Activated naive CD4-positive, alpha-beta T cell treated with anti-CD3 and anti-CD28 coated beads, Interleukin-2, amount 50 U/mL, for 24 hours (primary cell): ENCODE measurements around the gene SLC6A12.
A peak's percentile ranks its signal among the peaks of the same experiment; 100 is the strongest.

Source experiments
- H3K27ac Mint-ChIP-seq: one replicate; pipeline ENCODE4 v1.8.0; 2021; ENCODE audit warnings: mild to moderate bottlenecking, mixed read lengths
- H3K27me3 Mint-ChIP-seq: one replicate; pipeline ENCODE4 v1.8.0; 2021; ENCODE audit warnings: mixed read lengths
- H3K36me3 Mint-ChIP-seq: one replicate; pipeline ENCODE4 v1.8.0; 2021; ENCODE audit warnings: mixed read lengths
- H3K4me1 Mint-ChIP-seq: one replicate; pipeline ENCODE4 v1.8.0; 2021; ENCODE audit warnings: mixed read lengths
- H3K4me3 Mint-ChIP-seq: one replicate; pipeline ENCODE4 v1.8.0; 2021; ENCODE audit warnings: mild to moderate bottlenecking, mixed read lengths
- H3K9me3 Mint-ChIP-seq: one replicate; pipeline ENCODE4 v1.8.0; 2021; ENCODE audit warnings: mixed read lengths

SLC6A12 gene

GRCh38 chr12:211639-212414 lies 2.1 kb downstream of the SLC6A12 start:
- Mint-ChIP-seq H3K4me3 (no peak overlapping the region), H3K9me3 (no peaks in the 10 kb centered on the region), H3K36me3 (no peaks in the 10 kb centered on the region), H3K27me3 (peaks cover 23% of the 10 kb centered on the region), H3K27ac (no peak overlapping the region), H3K4me1 (no peaks in the 10 kb centered on the region)

GRCh38 chr12:211142-211465 lies 2.9 kb downstream of the SLC6A12 start:
- H3K9me3 Mint-ChIP-seq: no peaks in the 10 kb centered on the region
- no peaks in the 10 kb centered on the region for H3K36me3 Mint-ChIP-seq
- no peak overlapping the region for H3K4me3 Mint-ChIP-seq
- no peak overlapping the region for H3K27ac Mint-ChIP-seq
- peaks cover 26% of the 10 kb centered on the region for H3K27me3 Mint-ChIP-seq
- H3K4me1 Mint-ChIP-seq: no peaks in the 10 kb centered on the region

- Mint-ChIP-seq H3K4me1 (no peaks in the 10 kb centered on the region), H3K27ac (no peak overlapping the region), H3K4me3 (no peak overlapping the region), H3K27me3 (peaks cover 31% of the 10 kb centered on the region), H3K9me3 (no peaks in the 10 kb centered on the region), H3K36me3 (no peaks in the 10 kb centered on the region)
Measured at GRCh38 chr12:210277-211141, 3.4 kb downstream of the SLC6A12 start.

GRCh38 chr12:209851-210250 lies 4.1 kb downstream of the SLC6A12 start:
- Mint-ChIP-seq H3K27ac (no peak overlapping the region), H3K36me3 (no peaks in the 10 kb centered on the region), H3K9me3 (no peaks in the 10 kb centered on the region), H3K4me3 (no peak overlapping the region), H3K27me3 (peaks cover 34% of the 10 kb centered on the region), H3K4me1 (no peaks in the 10 kb centered on the region)

- Mint-ChIP-seq H3K4me1 (no peaks in the 10 kb centered on the region), H3K27ac (peak overlapping the region; percentile 8), H3K9me3 (no peaks in the 10 kb centered on the region), H3K36me3 (no peaks in the 10 kb centered on the region), H3K4me3 (no peak overlapping the region), H3K27me3 (peaks cover 36% of the 10 kb centered on the region)
Measured at GRCh38 chr12:209246-209645, 4.7 kb downstream of the SLC6A12 start.

GRCh38 chr12:208813-209212 lies 5.1 kb downstream of the SLC6A12 start:
- no peak overlapping the region for H3K4me3 Mint-ChIP-seq
- H3K4me1 Mint-ChIP-seq: no peaks in the 10 kb centered on the region
- H3K36me3 Mint-ChIP-seq: no peaks in the 10 kb centered on the region
- H3K27ac Mint-ChIP-seq: no peak overlapping the region
- no peaks in the 10 kb centered on the region for H3K9me3 Mint-ChIP-seq
- peaks cover 36% of the 10 kb centered on the region for H3K27me3 Mint-ChIP-seq

GRCh38 chr12:207804-208203 lies 6.2 kb downstream of the SLC6A12 start:
- Mint-ChIP-seq H3K27me3 (peaks cover 30% of the 10 kb centered on the region), H3K9me3 (no peaks in the 10 kb centered on the region), H3K36me3 (no peaks in the 10 kb centered on the region), H3K4me1 (no peaks in the 10 kb centered on the region), H3K4me3 (no peak overlapping the region), H3K27ac (no peak overlapping the region)

GRCh38 chr12:206746-207440 lies 7.1 kb downstream of the SLC6A12 start:
- no peaks in the 10 kb centered on the region for H3K9me3 Mint-ChIP-seq
- H3K4me3 Mint-ChIP-seq: no peak overlapping the region
- no peak overlapping the region for H3K27ac Mint-ChIP-seq
- no peaks in the 10 kb centered on the region for H3K4me1 Mint-ChIP-seq
- H3K36me3 Mint-ChIP-seq: peaks cover 2% of the 10 kb centered on the region
- H3K27me3 Mint-ChIP-seq: peaks cover 37% of the 10 kb centered on the region

- H3K4me3 Mint-ChIP-seq: no peak overlapping the region
- no peak overlapping the region for H3K27ac Mint-ChIP-seq
- peaks cover 35% of the 10 kb centered on the region for H3K27me3 Mint-ChIP-seq
- peaks cover 2% of the 10 kb centered on the region for H3K36me3 Mint-ChIP-seq
- H3K9me3 Mint-ChIP-seq: no peaks in the 10 kb centered on the region
- H3K4me1 Mint-ChIP-seq: no peaks in the 10 kb centered on the region
Measured at GRCh38 chr12:205026-205425, 8.9 kb downstream of the SLC6A12 start.

- H3K4me1 Mint-ChIP-seq: no peaks in the 10 kb centered on the region
- no peak overlapping the region for H3K27ac Mint-ChIP-seq
- H3K36me3 Mint-ChIP-seq: peaks cover 2% of the 10 kb centered on the region
- H3K4me3 Mint-ChIP-seq: no peak overlapping the region
- no peaks in the 10 kb centered on the region for H3K9me3 Mint-ChIP-seq
- peaks cover 34% of the 10 kb centered on the region for H3K27me3 Mint-ChIP-seq
Measured at GRCh38 chr12:204261-204678, 9.7 kb downstream of the SLC6A12 start.

GRCh38 chr12:203462-204260 lies 10.3 kb downstream of the SLC6A12 start:
- Mint-ChIP-seq H3K36me3 (peaks cover 2% of the 10 kb centered on the region), H3K27ac (no peak overlapping the region), H3K4me3 (no peak overlapping the region), H3K27me3 (peaks cover 30% of the 10 kb centered on the region), H3K9me3 (no peaks in the 10 kb centered on the region), H3K4me1 (no peaks in the 10 kb centered on the region)

- H3K4me3 Mint-ChIP-seq: no peak overlapping the region
- no peaks in the 10 kb centered on the region for H3K4me1 Mint-ChIP-seq
Measured at GRCh38 chr12:203074-203461, 10.9 kb downstream of the SLC6A12 start.

GRCh38 chr12:202081-202731 lies 11.8 kb downstream of the SLC6A12 start:
- H3K9me3 Mint-ChIP-seq: no peaks in the 10 kb centered on the region
- peaks cover 30% of the 10 kb centered on the region for H3K27me3 Mint-ChIP-seq
- no peak overlapping the region for H3K4me3 Mint-ChIP-seq
- H3K27ac Mint-ChIP-seq: no peak overlapping the region
- peaks cover 2% of the 10 kb centered on the region for H3K36me3 Mint-ChIP-seq
- no peaks in the 10 kb centered on the region for H3K4me1 Mint-ChIP-seq

More at GRCh38 chr12:203074-203461, 10.9 kb downstream of the SLC6A12 start:
- Mint-ChIP-seq H3K27me3 (peaks cover 29% of the 10 kb centered on the region), H3K9me3 (no peaks in the 10 kb centered on the region), H3K27ac (no peak overlapping the region), H3K36me3 (peaks cover 2% of the 10 kb centered on the region)

GRCh38 chr12:201361-201760 lies 12.6 kb downstream of the SLC6A12 start:
- Mint-ChIP-seq H3K36me3 (peaks cover 2% of the 10 kb centered on the region), H3K4me3 (no peak overlapping the region), H3K27me3 (peaks cover 27% of the 10 kb centered on the region), H3K4me1 (no peaks in the 10 kb centered on the region), H3K27ac (no peak overlapping the region), H3K9me3 (no peaks in the 10 kb centered on the region)

- Mint-ChIP-seq H3K4me1 (no peaks in the 10 kb centered on the region), H3K36me3 (peaks cover 2% of the 10 kb centered on the region), H3K4me3 (no peak overlapping the region), H3K27ac (no peak overlapping the region), H3K9me3 (no peaks in the 10 kb centered on the region), H3K27me3 (peaks cover 16% of the 10 kb centered on the region)
Measured at GRCh38 chr12:198705-199104, 15.3 kb downstream of the SLC6A12 start.
